ENCODE results near the gene WDR86.

GRCh38 chr7:151349507-151349853 lies 60.4 kb downstream of the WDR86 start:
- TF ChIP-seq SPI1 (IDR thresholded peaks at IDR 0.05; ENCODE audit: low read depth, low read length) (no peak), POLR2A (IDR thresholded peaks at IDR 0.05; ENCODE audit: low read depth, low read length) (no peak), POLR2AphosphoS5 (IDR thresholded peaks at IDR 0.05; ENCODE audit: low read depth, low read length) (no peak), TAF1 (IDR thresholded peaks at IDR 0.05; ENCODE audit: low read depth, low read length) (no peak)
